NCI-H69 (cell line): ENCODE results near the gene UBAP2.
"Not testable (repeated sequence)": the region's sequence is repeated elsewhere in the genome, so short reads cannot be mapped to it uniquely, and the experiment has no call there.

Experiments used
- DNase-seq: peaks from one replicate; lab custom pipeline; 2025; lab: John Stamatoyannopoulos, UW

UBAP2 gene

GRCh38 chr9:33964086-33964768, 84.5 kb downstream of the UBAP2 start:
- DNase-seq, result no peak

GRCh38 chr9:33962468-33962867, 86.2 kb downstream of the UBAP2 start:
- not testable (repeated sequence) for DNase-seq

- DNase-seq, result no peak
Measured at GRCh38 chr9:33959725-33960124, 89.0 kb downstream of the UBAP2 start.

- DNase-seq, result no peak
Measured at GRCh38 chr9:33956544-33956943, 92.1 kb downstream of the UBAP2 start.

DNA sequence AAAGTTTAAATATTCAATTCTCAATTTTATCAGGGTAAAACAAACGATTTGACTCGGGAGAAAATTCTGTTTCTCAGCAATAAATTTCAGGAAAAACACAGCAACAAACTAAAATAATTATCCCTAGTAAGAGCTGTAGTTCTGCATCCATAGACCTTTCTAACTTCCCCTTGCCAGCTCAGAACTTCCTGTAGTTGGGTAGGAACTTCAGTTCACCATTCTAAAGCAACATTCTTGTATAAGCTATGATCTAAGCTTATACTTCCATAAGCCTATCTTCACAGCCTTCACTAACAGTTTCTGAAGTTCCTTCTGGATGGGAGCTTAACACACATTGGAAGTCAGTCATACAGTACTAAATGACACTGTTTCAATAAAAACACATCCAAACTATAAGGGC, 96.6 kb downstream of the UBAP2 start:
- no peak for DNase-seq

DNA sequence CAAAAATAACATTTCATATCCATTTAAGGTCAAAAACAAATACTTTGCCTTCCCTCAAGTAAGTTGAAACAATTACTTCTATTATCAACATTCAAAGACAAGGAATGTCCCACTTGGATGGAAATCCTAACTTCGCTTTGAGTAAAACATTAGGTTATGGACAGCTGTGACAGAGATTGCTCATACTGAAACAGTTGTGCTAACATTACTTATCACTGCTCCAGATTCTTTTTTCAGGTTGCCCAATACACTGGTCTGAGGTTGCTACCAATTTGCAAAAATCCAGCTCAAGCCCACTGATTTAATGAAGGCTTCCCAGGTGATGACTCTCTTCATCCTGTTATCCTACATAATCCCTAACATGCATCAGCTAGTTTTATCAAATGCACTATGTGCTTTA, 98.3 kb downstream of the UBAP2 start:
- no peak for DNase-seq

GRCh38 chr9:33946779-33947535, 101.7 kb downstream of the UBAP2 start:
- DNase-seq, result no peak

- no peak for DNase-seq
Measured at GRCh38 chr9:33943389-33943788, 105.3 kb downstream of the UBAP2 start.

GRCh38 chr9:33942471-33943083, 106.1 kb downstream of the UBAP2 start:
- no peak for DNase-seq

GRCh38 chr9:33939924-33940874, 108.5 kb downstream of the UBAP2 start:
- peak; percentile 33 for DNase-seq

DNA sequence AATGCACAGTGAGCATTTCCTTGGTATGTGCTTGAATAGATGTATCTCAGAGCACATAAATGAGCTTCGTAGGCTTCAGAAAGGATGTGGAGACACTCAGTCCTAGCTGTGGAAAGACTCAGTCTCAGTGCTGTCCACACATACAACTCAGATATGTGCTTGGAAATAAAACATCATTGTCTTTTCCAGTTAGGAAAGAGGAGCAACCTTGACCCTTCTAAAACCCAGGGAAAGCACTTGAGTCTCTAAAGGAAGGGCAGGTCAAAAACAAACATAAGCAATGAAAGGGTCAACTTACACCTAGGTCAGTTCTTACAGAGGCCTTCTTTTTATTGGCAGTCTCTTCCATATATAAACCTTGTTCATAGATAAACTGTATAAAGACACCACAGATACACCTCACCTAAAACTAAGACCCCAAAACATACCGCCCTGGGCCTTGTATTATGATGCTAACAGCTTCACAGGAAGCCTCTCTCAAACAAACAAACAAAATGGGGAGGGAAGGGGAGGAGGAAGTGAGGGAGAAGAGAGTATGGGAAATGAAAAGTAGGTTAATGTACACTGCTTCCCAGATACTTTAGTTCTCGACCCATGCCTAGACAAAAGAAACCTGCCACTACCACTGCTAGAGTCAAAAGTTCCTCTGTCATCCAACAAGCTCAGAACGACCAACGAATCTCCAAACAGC, 114.4 kb downstream of the UBAP2 start:
- no peak for DNase-seq

DNA sequence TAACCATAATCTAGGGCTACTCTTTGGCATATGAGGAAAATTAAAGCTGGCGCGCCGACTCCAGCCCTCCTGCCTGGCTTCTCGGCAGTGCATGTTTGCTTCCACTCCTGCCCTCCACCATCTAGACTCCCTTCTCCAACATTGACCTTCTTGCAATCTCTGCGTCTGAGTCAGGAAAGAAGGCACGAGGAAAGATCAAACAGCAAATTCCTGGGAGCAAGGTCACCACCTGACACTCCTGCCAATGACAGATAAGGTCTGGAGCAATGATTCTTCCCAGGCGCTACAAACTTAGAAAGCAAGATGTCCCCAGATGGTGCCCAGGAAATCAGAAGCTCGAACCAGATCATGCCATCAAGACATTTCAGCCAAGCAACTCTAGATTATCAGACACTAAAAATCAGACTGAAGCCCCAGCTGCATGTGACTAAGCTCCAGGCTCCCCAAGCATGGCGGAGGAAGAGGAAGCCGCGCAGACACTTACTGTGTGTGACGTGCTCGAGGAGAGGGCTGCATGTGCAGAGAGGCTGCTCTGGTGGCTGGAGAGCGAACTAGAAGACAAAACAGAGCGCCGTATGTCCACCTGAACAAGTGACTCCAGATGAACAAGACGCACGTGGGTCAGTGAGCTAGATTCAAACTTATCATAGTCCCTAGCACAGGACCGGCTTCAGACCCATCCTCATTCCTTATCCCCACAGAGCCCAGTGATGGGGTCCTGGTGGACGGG, 116.4 kb downstream of the UBAP2 start:
- DNase-seq, result no peak

DNA sequence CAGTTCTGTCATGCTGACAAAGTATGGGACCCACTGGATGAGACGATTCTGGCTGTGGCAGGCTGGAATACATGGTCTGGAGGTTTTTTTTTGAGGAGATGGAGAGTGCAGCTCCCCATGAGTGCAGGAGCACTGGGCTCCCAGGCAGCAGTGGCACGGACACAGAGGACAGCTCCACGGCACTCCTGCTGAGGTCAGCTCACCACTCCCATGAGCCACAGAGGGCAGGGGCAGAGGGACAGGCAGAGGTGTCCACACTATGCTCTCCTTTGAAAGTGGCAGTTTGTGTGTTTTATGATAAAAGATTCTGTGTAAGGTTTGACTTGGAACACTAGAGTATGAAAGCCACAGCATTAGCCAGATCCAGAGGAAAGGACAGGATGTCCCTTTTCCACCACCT, 117.4 kb downstream of the UBAP2 start:
- no peak for DNase-seq

GRCh38 chr9:33927694-33928093, 121.0 kb downstream of the UBAP2 start:
- DNase-seq, result no peak

GRCh38 chr9:33926746-33927485, 121.8 kb downstream of the UBAP2 start:
- DNase-seq, result no peak

- peak; percentile 62 for DNase-seq
Measured at GRCh38 chr9:33924978-33925797, 123.5 kb downstream of the UBAP2 start.

DNA sequence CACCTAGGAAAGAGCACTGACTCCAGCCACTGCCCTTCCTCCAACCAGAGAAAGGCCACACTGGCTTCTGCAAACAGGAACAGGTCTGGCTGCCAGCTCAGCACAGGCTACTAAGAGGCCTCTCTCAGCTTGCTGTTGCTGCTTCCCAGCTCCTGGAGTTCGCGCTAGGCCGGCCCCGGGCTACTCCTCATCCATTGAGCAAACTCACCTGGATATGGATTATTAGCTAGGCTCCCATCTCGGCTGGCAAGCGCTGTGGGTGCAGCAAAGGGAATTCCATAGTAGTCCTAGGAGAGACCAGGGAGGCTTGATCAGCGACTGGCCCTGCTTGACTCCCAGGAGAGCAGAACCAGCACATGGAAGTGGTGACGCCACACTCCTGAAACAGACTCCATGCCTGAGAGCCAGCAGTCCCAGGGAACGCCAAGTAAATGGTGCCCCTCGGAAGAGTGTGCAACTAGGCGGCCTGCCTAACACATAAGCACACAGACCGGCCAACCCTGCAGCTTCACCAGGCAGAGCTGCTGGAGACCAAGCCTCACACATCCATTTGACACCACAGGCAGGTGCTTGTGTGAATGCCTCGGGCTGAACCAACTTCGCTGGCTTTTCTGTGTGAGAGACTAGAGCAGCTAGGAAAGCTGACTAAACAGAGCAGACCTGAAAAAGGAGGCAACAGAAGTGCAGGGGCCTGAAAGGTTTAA, 124.5 kb downstream of the UBAP2 start:
- DNase-seq, result no peak

DNA sequence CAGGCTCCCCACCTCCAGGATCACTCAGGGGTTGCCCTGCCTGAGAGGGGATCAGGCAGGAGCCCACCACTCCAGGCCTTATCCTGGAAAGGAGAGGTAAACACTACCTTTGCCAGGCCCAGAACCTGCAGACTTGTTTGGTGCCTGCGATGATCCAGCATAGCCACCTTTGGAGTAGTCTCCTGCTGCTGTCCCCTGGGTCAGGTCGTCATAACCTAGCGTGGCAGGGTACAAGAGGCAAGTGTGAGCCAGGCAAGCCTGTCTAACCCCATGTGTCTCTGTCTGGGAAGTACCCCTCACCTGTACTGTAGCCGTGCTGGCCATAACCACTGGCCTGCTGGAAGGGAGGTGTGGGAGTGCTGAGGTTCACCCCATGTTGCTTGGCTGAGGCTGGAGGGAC, 125.6 kb downstream of the UBAP2 start:
- no peak for DNase-seq
